ENCODE results near the gene CPVL.

CPVL gene

GRCh38 chr7:29090151-29090805 lies 56.1 kb downstream of the CPVL start:
- DNase-seq = no peak

DNA sequence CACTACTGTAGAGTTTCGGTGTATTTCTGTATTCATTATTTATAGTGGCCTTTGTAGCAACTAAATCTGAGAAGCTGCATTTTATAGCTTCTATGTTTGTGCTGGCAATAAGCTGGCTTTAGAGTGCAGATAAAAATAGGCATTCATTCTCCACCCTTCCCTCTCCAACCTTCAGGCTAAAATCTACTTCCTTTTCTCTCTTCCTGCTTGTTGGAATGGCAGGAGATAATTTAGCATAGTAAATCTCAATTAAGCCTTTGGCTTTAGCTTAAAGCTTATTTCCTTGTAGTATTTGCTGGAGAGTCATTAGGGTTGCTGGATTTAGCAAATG lies 58.5 kb downstream of the CPVL start:
- no peak for DNase-seq

DNA sequence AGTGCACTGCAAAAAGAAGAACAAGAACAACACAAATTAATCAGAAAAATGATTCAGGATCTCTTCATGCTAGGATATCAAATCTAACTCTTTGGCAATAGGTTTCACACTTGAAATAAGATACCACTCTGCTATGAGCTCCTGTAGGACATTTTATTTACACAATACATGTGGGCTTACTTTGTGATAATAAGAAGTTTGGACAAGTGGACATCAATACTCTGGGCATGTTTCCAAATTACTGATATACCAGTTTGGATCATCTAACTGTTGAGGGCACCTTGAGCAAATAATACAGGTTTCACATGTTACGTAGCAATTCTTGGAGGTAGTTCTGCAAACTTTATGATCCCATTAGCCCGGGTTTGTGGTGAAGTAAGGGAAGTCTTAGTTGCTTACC lies 59.8 kb downstream of the CPVL start:
- DNase-seq = no peak

- no peak for DNase-seq
These were observed 61.5 kb downstream of the CPVL start for GRCh38 chr7:29084832-29085231.

DNA sequence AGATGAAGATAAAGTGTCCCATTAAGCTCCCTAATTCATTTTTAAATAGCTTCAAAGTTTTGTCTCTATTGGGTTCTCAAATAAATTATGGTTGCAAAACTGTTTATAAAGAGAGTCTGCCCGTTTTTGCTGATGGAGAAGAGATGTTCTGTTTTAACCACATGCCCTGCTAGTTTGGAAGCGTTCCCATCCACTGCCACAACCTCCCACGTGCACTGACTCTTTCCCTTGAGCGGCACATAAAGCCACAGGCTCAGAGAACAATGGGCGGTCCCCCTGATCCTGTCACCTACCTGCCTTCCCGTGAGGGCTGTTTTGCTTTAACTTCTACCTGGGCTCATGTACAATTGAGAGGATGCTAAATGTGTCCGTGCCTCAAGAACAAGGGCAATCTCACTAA lies 65.5 kb downstream of the CPVL start:
- DNase-seq = no peak

DNA sequence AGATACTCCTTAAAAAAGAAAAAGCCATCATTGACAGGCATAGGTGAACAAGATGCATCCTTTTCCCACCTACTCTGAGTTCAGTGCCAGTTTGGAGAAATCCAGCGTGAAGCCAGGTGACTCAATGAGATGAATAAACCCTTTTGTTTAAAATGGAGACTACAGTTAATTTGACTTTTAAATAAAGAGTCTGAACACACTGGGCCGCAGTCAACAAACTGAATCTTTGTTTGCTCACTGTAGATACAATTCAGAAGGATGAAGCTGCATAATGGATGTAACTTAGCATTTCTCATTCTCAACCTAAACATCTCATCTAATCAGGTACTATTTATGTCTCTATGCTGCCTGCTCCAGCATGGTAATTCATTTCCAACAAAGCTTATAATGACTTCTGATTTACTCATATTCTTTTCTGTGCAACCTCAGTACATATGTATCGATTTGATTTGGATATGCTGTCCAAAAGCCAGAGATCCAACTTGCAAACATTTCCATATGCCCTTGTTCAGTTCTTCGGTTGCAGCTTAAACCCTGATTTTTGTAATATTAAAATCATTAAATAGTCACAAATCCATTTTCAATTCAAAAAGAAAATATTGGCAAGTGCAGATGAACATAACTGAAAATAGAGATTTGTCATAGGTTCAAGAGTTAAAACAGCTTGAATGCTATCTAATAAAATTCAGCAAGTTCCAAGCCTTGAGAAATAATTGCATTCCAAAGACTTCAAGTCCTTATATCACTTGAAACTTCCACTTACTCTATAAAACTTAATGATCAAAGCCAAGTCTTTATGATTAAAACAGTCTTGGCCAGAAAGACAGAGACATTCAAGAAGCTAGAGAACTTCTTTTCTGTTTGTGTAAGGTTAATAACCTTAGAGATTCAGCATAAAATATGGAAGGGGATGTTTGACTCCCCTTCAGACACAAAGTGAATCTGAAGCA lies 67.8 kb downstream of the CPVL start:
- no peak for DNase-seq

DNA sequence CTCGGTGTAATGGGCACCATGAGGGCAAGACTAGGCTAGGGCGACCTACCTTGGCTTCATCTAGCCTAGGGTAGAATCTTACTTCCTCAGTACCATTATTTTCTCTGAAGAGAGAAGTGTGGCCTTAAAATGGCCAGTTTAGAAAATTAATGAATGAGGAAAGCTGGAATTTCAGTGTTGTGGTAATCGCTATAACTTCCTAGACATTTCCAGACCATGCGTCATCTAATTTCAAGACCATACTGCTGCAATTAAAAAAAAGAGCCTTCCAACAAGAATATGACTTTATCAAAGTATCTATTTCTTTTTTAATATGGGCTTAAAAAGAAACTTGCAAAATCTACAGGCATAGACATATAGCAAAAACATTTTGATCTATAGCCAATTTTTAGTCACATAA lies 68.5 kb downstream of the CPVL start:
- DNase-seq = no peak

GRCh38 chr7:29077176-29077575 lies 69.2 kb downstream of the CPVL start:
- no peak for DNase-seq

- DNase-seq = no peak
These were observed 69.7 kb downstream of the CPVL start for GRCh38 chr7:29076631-29077030.

DNA sequence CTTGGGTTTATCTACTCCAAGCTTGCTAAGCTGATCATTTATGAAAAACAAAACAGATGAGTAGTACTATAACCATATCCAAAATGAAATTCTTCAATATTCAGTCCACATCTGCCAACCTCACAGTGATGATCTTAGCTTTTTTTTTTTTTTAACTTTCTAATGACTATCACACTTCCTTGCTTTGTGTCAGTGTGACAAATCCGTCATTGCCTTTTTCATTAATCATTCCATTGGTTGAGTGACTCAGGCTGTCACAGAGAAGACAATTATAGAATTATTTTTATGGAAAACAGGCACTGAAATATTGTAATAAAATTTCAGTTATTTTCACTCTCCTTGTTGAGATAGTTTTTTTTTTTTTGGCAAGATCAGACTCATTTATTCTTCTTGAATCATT lies 70.7 kb downstream of the CPVL start:
- DNase-seq = no peak

- no peak for DNase-seq
These were observed 75.0 kb downstream of the CPVL start for GRCh38 chr7:29071203-29071874.

DNA sequence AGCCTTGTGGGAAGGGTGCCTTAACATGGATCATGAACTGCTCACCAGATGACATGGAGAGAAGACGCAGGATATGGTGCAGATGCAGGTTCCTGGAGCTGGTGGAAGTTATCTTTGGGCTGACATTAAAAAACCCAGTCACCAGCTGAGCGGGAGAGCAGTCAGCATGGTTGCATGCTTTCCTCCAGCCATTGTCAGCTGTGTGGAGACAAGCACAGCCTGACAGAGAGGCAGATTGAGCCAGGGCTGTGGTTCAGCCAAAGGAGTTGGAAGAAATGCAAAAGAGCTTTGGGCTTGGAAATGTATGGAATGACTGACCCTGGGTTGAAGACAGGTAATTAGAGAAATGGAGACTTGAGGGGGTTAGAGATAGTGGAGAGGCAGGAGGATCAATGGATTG lies 79.7 kb downstream of the CPVL start:
- no peak for DNase-seq

DNA sequence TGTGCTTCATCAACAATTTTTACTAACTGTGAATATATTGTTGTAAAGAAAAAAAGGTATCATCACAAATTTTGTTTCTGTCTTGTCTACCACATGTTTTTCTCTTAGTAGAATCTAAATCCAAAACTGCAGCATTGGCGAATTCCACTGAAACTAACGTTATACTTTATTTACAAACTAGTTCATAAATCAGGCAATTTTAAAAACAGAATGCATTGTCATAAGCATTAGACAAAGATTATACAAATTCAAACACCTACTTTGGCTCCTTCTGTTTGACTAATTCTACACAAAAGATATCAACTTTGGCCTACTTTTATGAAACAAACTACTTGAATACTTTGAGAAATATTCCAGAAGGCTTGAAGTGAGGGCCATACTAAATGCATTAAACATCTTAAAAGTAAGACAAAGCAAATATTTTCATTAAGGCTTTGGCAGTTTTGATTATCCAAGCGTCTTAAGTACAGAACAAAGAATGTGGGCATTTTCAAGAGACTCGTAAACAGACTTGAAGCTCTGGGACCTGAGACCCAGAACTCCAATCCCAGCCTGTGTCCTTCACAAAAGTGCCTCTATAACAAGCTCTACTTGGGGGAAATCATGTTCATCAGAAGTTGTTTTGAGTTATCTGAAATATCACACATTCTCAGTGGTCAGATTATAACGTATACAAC lies 81.0 kb downstream of the CPVL start:
- DNase-seq = no peak

DNA sequence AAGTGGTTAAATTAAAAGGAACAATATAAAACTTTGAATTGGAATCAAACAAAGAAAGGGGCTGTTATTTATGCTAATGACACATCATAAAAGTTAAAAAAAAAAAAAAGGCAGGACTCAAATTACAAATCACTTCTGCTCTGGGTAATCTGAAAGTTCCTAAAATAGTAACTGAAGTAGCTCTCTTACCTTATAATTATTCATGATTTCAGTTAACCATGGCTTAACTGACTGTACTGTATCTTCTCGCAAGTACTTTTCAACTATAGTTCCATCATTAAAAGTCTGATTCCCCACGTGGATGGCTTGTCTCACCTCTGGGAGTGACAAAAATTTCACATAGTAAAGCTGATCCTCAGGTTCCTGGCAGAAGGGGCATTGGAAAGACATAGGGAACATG lies 82.5 kb downstream of the CPVL start:
- no peak for DNase-seq

DNA sequence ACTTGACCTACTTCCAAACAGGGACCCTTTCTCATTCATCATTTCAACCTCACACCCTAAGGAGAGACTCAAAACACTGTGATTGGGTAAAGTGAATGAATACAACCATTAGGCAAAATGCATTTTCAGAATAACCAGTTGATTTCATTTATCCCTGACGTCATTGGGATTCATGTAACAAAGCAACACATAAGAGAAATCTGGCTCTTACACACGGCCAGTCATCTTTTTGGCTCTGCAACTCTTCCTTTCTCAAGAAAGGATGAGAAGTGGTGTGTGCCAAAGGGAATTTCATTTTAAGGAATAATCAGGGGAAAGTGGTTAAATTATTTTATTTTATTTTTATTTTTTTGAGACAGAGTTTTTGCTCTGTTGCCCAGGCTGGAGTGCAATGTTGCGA lies 83.1 kb downstream of the CPVL start:
- DNase-seq = no peak

- no peak for DNase-seq
These were observed 93.0 kb downstream of the CPVL start for GRCh38 chr7:29053105-29053872.

- no peak for DNase-seq
These were observed 99.4 kb downstream of the CPVL start for GRCh38 chr7:29046978-29047377.

- DNase-seq = no peak
These were observed 100.9 kb downstream of the CPVL start for GRCh38 chr7:29045258-29046086.

- DNase-seq = no peak
These were observed 101.8 kb downstream of the CPVL start for GRCh38 chr7:29044554-29044953.

DNA sequence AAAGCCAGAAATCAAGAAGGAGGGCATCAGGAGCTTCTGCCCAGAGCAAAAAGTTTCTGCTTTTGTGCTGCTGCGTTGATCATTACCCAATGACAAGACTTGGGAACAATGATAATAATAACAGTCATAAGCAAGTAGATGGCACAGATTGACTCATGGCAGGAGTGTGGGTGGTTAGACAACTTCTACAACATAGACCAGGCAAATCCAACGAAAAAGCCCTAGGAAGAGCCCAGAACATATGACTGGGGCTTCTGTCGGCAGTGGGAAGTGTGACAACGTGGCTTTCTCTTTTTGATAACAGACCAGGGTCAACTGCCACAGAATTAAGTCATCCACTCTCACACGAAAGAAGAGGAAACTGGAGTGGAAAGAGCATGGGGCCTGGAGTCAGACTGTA lies 102.8 kb downstream of the CPVL start:
- no peak for DNase-seq

DNA sequence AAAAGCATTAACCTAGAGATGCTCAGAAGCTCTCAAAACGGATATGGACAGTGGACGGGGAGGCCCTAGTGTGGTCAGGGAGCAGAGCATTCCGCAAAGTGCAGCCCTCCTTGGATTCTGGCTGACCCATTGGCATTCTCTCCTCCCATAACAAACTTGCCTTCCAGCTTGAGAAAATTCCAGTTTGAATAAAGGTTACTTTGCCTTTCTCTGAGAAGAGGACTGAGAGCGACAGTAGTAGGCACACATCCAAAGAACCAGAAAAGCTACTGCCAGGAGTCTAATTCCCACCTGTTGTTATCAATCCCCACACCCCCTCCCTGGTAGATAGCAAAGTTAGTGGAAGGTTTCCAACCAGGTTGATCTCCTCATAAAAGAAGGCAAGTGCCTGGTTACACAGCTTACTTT lies 103.5 kb downstream of the CPVL start:
- DNase-seq = no peak

GRCh38 chr7:29041991-29042390 lies 104.3 kb downstream of the CPVL start:
- DNase-seq = no peak

All from activated naive CD4-positive, alpha-beta T cell treated with Interleukin-2 at 50 U/mL for 16 hours (primary cell).